PFSK-1 (cell line): ENCODE results near the gene SPTBN1.

Experiments
- FOXP2 ChIP-seq: optimal IDR thresholded peaks from 2 replicates; pipeline ENCODE3; 2011; ENCODE audit warnings: borderline replicate concordance, control low read depth, inconsistent platforms; ENCODE audit not compliant: insufficient read depth; ENCODE audit errors: extremely low read length, extremely low read depth
- POLR2AphosphoS5 ChIP-seq: IDR thresholded peaks from 2 replicates; pipeline ENCODE4 v1.6.1; 2012; ENCODE audit warnings: low read depth, mild to moderate bottlenecking, control low read depth, low read length, moderate library complexity
- SIN3A ChIP-seq: IDR thresholded peaks from 2 replicates; pipeline ENCODE4 v1.6.1; 2012; ENCODE audit warnings: mild to moderate bottlenecking, low read length, moderate library complexity, borderline replicate concordance; ENCODE audit not compliant: insufficient read depth
- TAF1 ChIP-seq: IDR thresholded peaks from 2 replicates; pipeline ENCODE4 v1.6.1; 2012; ENCODE audit warnings: low read length, control low read depth, borderline replicate concordance; ENCODE audit not compliant: insufficient read depth
- TF ChIP-seq, protein P1 (sequence below), 2 experiments: IDR thresholded peaks; 2 replicates each; pipeline versions ENCODE4 v1.6.1 to v1.8.0; 2011 to 2012; ENCODE audit warnings: low read depth in 2 of 2, low read length in 2 of 2, control low read depth in 1 of 2, inconsistent platforms in 1 of 2, mild to moderate bottlenecking in 1 of 2, moderate library complexity in 1 of 2; ENCODE audit not compliant: insufficient read depth in 1 of 2

The SPTBN1 gene

DNA sequence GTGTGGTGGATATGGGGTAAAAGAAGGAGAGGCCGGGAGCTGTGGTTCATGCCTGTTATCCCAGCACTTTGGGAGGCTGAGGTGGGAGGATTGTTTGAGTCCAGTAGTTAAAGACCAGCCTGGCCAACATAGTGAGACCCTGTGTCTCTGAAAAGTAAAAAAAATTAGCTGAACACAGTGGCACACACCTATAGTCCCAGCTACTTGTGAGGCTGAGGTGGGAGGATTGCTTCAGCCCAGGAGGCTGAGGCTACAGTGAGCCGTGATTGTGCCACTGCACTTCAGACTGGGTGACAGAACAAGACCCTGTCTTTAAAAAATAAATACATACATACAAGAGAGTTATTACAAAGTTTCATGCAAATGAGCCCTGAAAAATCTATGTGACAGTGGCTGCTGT, 80.6 kb downstream of the SPTBN1 start:
- no peak for TF ChIP-seq SIN3A
- TF ChIP-seq POLR2AphosphoS5 = no peak
- no peak for TF ChIP-seq TAF1
- no peak for TF ChIP-seq FOXP2
- TF ChIP-seq, protein P1, sequence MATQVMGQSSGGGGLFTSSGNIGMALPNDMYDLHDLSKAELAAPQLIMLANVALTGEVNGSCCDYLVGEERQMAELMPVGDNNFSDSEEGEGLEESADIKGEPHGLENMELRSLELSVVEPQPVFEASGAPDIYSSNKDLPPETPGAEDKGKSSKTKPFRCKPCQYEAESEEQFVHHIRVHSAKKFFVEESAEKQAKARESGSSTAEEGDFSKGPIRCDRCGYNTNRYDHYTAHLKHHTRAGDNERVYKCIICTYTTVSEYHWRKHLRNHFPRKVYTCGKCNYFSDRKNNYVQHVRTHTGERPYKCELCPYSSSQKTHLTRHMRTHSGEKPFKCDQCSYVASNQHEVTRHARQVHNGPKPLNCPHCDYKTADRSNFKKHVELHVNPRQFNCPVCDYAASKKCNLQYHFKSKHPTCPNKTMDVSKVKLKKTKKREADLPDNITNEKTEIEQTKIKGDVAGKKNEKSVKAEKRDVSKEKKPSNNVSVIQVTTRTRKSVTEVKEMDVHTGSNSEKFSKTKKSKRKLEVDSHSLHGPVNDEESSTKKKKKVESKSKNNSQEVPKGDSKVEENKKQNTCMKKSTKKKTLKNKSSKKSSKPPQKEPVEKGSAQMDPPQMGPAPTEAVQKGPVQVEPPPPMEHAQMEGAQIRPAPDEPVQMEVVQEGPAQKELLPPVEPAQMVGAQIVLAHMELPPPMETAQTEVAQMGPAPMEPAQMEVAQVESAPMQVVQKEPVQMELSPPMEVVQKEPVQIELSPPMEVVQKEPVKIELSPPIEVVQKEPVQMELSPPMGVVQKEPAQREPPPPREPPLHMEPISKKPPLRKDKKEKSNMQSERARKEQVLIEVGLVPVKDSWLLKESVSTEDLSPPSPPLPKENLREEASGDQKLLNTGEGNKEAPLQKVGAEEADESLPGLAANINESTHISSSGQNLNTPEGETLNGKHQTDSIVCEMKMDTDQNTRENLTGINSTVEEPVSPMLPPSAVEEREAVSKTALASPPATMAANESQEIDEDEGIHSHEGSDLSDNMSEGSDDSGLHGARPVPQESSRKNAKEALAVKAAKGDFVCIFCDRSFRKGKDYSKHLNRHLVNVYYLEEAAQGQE (IDR thresholded peaks at IDR 0.05; ENCODE audit: insufficient read depth in 1 of 2, low read depth in 2 of 2, low read length in 2 of 2) = no peak

DNA sequence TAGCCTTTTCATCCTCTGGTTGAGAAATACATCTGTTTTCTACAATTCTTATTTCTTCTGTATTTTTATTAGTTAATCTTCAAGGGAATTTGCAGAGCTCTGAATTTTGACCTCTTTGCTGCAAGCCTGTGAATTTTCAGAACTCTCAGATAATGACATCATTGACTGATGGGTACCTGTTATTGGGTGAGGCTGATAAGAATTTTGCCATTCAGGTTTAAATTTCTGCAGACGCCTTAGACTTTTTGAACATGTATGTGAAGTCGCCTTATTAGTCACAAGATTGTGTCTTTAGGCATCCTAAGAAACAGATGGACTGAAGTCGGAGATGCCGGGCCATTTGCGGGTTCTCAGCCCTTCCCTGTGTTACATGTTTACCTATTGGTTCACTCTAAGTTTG, 82.4 kb downstream of the SPTBN1 start:
- no peak for TF ChIP-seq POLR2AphosphoS5
- no peak for TF ChIP-seq FOXP2
- TF ChIP-seq TAF1 = no peak
- TF ChIP-seq, protein P1 (IDR thresholded peaks at IDR 0.05; ENCODE audit: insufficient read depth in 1 of 2, low read depth in 2 of 2, low read length in 2 of 2) = no peak
- TF ChIP-seq SIN3A = no peak

DNA sequence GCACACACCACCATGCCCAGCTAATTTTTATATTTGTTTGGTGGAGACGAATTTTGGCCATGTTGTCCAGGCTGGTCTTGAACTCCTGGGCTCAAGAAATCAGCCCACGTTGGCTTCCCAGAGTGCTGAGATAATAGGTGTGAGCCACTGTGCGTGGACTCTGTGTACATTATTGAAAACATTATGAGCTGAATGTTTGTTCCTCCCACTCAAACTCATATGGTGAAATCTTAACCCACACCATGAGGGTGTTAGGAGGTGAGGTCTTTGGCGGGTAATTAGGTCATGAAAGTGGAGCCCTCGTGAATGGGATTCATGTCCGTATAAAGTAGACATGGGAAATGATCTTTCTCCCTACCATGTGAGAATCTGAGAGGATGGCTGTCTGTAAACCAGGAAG, 83.6 kb downstream of the SPTBN1 start:
- TF ChIP-seq, protein P1 (IDR thresholded peaks at IDR 0.05; ENCODE audit: insufficient read depth in 1 of 2, low read depth in 2 of 2, low read length in 2 of 2) = no peak
- TF ChIP-seq SIN3A (no peak), FOXP2 (no peak), POLR2AphosphoS5 (no peak), TAF1 (no peak)

DNA sequence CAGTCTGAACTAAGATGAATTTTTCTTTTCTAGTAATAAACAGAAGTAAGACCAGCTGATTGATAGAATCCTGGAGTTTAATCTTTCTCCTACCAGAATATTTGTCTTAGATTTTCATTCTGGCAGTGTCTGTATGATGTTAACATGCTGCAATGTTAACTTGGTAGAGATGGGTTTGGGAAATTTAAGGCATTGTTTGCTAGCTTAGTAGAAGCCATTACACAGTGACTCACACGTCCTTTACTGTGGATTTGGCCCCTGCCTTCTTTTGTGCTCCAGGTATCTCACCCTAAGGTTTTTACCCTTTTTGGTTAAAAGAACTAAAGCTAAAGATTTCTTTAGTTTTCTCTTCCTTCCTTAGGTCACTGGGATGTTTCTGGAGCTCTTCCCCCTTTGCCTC, 84.1 kb downstream of the SPTBN1 start:
- TF ChIP-seq SIN3A (no peak), TAF1 (no peak), POLR2AphosphoS5 (no peak), FOXP2 (no peak)
- TF ChIP-seq, protein P1 (IDR thresholded peaks at IDR 0.05; ENCODE audit: insufficient read depth in 1 of 2, low read depth in 2 of 2, low read length in 2 of 2) = no peak

DNA sequence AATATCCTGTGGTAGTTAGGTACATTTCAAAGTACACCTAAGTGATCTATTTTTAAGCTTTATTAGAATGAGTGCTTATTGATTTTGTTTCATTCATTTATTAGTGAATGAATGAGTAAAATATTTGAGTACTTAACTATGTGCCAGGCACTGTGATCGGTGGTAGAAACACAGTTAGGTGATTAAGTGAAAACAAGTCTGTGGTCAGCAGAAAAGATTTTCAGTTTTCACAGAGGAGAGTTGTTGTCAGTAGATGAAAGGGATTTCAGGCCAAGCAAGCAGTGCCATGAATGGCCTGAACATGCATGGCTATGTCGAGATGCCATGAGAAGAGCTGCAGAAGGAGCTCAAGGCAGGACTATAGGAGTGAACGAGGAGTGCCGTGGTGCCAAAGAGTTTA, 85.9 kb downstream of the SPTBN1 start:
- TF ChIP-seq POLR2AphosphoS5 (no peak), TAF1 (no peak), SIN3A (no peak), FOXP2 (no peak)
- TF ChIP-seq, protein P1 (IDR thresholded peaks at IDR 0.05; ENCODE audit: insufficient read depth in 1 of 2, low read depth in 2 of 2, low read length in 2 of 2) = no peak
